Dedifferentiated amniotic fluid mesenchymal stem cell (primary cell): ENCODE results near the gene TBC1D8.
"Not testable (repeated sequence)": the region's sequence is repeated elsewhere in the genome, so short reads cannot be mapped to it uniquely, and the experiment has no call there.

ENCODE experiments used
- DNase-seq: peaks from one replicate; pipeline ENCODE4 v3.0.0-alpha.2; 2016; ENCODE audit errors: extremely low spot score

The TBC1D8 gene

GRCh38 chr2:101064505-101064867 lies 86.7 kb downstream of the TBC1D8 start:
- DNase-seq = no peak

DNA sequence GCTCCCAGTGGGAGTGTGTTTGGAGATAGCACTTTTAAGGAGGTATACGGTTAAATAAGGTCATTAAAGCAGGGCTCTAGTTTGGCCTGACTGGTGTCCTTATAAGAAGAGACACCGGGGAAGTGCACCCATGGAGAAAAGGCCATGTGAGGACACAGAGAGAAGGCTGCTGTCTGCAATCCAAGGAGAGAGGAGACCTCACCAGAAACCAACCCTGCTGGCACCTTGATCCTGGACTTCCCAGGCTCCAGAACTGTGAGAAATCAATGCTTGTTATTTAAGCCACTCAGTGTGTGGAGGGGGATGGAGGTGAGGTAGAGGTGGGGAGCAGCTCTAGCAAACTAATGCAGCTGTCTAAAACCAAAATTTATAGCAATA lies 87.1 kb downstream of the TBC1D8 start:
- no peak for DNase-seq

GRCh38 chr2:101063352-101064124 lies 87.6 kb downstream of the TBC1D8 start:
- DNase-seq = peak; percentile 56

DNA sequence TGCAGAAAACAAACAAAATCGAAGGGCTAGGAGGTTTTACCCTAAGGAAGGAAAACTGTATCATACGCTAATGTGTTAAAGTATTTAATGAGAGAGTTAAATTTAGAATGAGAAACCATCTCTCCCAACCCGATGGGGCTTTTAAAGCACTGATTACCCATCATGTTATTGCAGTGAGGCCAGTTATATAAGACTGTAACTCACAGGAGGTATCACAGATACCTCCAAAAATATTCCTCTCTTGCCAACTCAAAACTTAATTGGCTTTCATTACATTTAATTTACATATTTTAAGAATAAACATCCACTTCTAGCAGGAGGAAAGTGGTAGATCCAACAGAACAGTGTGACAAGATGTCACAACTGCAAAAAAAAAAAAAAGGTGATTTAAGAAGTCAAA lies 92.8 kb downstream of the TBC1D8 start:
- DNase-seq = no peak

- no peak for DNase-seq
Observed at GRCh38 chr2:101057051-101057933, 93.9 kb downstream of the TBC1D8 start.

DNA sequence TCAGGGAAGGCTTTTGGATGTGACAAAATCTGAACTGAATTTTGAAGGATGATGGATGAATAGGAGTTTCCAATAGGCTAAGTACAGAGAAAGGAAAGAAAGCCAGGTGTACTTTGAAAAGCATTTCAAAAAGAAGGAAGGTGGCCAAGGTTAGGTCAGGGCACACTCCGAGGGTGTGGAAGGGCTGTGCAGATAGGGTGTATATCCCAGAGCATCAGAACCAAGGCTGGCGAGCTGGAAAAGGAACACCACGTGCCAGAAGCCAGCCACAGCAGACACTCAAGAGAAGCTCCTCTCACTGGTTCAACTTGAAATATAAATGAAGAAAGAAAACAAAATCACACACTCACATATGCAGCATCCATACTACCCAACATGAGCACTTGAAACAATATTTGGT lies 98.1 kb downstream of the TBC1D8 start:
- no peak for DNase-seq

GRCh38 chr2:101052147-101052546 lies 99.0 kb downstream of the TBC1D8 start:
- DNase-seq = no peak

- DNase-seq = not testable (repeated sequence)
Observed at GRCh38 chr2:101050886-101051285, 100.3 kb downstream of the TBC1D8 start.

DNA sequence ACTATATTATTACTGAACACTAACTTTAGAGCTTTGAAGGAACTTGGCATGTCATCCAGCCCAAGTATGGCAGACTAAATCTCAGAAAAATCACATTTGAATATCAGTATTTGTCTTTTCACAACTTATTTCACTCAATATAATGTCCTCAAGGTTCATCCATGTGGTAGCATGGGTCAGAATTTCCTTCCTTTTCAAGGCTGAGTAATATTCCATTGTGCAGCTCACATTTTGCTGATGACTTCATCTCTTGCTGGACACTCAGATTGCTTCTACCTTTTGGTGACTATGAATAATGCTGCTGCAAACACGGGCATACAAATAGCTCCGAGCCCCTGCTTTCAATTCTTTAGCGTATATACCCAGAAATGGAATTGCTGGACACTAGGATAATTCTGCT lies 102.4 kb downstream of the TBC1D8 start:
- no peak for DNase-seq

DNA sequence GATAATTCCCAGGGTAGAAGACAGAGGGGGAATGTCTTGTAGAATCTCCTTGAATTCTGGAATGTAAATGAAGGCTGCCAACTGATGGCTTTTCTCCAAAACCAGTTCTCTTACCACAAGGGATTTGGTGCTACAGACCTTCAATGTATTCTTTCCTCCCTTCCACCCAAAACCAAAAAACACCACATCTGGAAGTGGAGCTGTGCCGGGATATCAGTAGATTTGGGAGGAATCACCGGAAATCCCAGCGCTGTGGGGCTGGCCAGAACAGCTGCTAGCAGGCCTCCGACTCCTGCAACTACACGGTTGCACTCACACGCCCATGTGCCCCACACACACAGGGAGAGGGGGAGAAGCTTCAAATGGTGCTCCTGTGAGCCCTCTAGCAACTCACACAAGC lies 103.4 kb downstream of the TBC1D8 start:
- DNase-seq = no peak

GRCh38 chr2:101047075-101047766 lies 104.0 kb downstream of the TBC1D8 start:
- no peak for DNase-seq

DNA sequence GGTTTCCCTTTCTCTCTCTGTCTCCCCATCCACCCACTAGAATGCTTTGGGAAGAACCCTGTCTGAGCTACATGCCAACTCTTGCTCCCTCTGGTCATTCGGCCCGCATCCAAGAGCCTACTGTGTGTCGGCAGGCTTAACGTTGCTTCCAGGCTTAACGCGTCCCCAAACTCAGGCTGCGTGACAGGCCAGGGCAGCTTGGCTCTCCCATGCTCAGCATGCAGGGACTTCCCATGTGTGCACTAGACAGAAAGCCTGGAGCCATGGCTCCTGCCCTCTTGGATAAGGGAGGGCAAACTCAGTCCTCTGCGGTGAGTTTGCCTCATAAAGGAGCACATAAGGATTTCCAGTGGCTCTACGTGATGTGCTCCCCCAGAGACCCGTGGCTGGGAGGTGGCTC lies 105.9 kb downstream of the TBC1D8 start:
- DNase-seq = no peak

DNA sequence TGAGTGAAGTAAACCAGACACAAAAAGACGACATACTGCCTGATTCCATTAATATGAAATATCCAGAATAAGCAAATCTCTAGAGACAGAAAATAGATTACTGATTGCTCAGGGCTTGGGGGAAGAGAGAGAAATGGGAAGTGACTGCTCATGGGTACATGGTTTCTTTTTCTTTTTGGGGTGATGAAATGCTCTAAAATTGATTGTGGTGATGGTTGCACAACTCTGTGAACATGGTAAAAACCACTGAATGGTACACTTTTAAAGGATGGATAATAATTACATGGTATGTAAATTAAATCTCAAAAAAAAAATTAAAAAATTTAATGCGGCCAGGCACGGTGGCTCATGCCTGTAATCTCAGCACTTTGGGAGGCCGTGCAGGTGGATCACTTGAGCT lies 109.8 kb downstream of the TBC1D8 start:
- no peak for DNase-seq

GRCh38 chr2:101040761-101041160 lies 110.4 kb downstream of the TBC1D8 start:
- DNase-seq = no peak

GRCh38 chr2:101040072-101040471 lies 111.1 kb downstream of the TBC1D8 start:
- no peak for DNase-seq

DNA sequence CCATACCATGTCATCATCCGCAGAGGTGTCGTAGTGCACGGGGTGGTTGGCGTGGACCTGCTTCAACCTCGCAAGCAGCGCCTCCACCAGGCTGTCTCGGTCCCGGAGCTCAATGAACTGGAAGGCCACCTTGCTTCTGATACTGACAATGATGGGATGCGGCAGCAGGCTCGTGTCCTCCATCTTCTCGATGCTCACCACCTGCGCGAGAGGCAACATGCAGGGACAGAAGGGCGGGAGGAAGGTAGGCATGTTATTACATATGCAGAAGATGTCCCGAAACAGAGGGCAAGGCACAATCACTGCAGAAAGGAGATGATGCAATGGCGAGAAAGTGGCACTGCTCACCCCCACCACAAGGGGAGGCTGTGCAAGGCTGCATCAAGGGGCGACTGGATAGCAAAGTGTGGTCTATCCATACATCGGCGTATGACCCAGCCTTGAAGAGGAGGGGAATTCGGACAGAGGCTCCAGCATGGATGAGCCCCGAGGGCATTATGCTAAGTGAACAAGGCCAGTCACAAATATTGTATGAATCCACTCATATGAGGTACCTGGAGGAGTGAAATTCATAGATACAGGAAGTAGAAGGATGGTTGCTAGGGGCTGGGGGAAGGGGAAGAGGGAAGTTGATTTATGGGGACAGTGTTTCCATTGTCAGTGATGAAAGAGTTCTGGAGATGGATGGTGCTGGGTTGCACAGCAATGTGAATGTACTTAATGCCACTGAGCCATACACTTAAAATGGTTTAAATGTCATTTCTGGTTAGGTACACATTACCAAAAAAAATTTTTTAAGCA lies 112.5 kb downstream of the TBC1D8 start:
- DNase-seq = no peak

DNA sequence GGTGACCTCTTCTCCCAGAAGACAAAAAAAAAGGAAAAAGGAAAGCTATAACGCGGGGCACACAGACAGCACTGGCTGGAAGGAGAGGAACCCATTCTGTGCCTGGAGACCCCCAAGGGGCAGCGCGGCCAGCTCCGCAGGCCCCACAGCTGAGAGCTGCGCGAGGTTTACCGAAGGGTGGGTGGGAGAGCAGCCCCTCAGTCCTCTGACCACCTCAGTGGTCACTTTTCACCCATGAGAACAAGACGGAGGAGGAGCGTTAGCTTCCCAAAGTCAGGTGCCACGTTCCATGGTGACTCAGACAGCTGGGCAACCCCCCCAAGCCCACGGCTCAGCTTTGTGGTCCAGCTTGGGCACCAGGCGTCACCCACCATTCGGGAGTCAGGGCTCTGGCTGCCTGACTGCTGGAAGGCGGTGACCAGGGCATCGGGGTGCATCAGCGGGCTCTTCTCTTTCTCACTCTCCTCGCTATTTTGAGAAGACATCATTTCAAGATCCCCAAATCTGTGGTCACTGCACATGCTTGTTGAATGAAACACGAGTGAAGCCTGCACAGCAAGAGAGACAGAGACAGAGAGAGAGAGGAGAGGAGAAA lies 113.9 kb downstream of the TBC1D8 start:
- DNase-seq = no peak

GRCh38 chr2:101036562-101036961 lies 114.6 kb downstream of the TBC1D8 start:
- DNase-seq = peak; percentile 50

DNA sequence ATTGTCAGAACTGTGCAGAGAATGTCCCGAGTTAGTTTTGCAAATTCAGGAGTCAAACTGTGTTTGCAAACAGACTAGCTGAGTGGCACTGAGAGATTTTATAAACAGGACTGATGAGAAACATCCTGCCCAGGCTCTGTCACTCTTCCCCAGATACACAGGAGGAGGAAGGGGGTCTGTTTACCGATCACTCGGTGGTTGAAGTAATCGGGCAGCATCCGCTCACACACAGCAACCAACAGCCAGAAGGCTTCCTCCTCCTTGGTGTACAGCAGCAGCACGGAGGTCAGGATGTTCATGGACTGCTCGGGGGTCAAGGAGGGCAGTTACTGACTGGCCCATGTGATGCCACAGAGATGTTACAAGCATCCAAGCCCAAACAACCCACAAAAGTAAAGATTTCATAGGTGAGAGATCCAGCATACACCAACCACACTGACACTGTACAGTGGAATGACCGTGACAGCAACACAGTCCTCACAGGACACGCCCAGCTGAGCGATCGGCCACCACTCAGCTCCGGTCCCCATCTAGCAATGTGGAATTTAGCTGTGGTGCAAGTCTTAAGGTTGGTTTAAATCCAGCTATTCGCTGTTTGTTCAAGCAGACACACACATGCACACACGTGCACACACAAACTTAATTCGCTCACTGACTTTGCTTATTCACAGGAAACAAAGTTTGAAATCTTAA lies 119.0 kb downstream of the TBC1D8 start:
- no peak for DNase-seq

DNA sequence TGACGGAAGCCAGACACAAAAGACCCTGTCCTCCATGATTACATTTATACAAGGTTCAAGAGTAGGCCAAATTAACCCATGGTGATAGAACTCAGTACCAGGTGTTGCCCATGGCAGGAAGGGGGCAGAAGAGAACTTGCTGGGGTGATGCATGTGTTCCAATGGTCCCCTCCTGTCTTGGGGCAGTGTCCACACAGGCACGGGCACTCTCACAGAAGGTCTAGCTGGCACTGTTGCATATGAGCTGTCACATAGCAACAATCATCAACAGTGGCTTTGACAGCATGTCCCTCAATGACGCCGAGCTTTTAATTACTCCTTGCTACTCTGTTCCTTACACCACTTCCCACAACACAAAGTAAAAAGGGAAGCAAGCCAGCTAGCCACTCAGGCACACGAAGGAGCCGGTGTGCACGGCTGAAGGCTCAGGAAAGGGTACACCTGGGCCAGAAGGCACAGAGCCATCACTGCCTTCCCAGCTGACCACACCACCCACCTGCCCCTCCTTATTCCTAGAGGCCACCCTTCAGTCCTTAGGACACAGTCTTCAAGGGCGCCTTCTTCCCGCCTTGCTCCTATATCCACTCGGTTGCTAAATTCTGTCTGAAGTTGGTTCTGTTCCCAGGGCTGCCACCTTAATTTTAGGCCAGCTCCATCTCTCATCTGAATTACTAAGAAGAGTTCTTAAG lies 120.2 kb downstream of the TBC1D8 start:
- no peak for DNase-seq
